ENCODE measurements around the gene EREG.
"Not testable (repeated sequence)": the region's sequence is repeated elsewhere in the genome, so short reads cannot be mapped to it uniquely, and the experiment has no call there.

EREG gene

DNA sequence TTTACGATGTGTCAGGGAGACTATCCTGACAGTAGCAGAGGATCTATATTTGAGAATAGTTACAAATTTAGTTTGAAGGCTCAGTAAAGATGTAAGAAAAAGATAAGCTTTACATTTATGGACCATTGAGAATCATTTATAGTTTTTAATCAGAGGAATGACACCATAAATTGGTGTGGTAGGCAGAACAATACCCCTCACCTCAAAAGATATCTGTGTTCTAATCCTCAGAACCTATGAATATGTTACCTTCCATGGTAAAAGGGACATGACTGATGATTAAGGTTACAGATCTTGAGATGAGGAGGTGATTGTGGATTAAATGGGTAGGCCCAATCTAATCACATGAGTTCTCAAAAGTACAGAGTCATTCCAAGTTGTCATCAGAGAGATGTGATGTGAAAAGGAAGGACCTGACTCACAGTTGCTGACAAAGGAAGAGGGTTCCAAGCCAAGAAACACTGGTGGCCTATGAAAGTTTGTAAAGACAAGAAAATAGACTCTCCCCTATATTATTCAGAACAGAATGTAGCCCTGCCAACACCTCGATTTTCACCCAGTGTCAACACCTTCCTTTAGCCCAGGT, 27.0 kb downstream of the EREG start:
- no peak for DNase-seq

- DNase-seq, result no peak
Observed at GRCh38 chr4:74394476-74395136, 29.7 kb downstream of the EREG start.

DNA sequence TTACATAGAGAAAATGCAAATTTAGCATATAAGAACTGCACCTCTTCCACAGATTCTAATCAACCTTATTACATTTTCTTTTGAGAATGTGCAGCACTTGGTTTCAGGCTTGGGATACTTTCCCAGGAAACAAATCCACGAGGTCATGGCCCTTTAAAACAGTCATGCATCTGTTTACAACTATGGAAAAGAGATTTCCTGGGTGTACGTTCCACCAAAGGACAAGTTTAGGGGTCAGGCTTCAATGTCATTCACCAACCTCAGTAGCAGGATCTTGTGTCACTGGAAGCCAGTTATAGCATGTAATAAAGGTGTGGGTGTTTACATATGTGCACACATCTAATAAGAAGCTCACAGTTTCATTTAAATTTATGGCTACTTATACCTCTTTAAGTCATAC, 30.7 kb downstream of the EREG start:
- no peak for DNase-seq

DNA sequence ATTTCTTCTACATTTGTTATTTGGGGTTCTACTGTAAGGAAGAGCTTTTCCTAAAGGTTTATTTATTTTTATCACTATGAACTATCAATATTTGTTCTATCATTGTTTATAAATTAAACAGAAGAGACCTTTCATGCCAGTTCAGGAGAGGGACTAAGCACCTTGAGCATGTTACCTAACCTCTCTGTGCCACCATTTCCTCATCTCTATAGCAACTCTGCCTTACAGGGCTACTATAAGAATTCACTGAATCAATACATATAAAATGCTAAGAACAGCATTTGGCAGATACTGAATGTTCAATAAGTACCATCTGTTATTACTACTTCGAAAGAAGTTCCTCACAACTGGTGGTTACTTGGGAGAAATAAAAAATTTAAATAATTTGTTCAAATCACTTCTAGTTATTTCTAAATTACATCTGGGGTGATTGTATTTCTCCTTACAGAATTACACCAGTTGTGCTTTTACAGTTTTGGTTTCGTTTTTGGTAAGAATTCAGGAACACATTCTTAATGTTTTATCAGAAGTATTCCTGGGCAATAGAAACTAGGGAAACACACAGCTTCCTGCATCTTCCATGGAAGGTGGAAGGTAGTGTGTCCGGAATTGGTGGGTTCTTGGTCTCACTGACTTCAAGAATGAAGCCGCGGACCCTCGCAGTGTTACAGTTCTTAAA, 32.9 kb downstream of the EREG start:
- peak in 1 of 2 donors; percentile 57 for DNase-seq

GRCh38 chr4:74398894-74399589, 34.1 kb downstream of the EREG start:
- DNase-seq, result not testable (repeated sequence)

DNA sequence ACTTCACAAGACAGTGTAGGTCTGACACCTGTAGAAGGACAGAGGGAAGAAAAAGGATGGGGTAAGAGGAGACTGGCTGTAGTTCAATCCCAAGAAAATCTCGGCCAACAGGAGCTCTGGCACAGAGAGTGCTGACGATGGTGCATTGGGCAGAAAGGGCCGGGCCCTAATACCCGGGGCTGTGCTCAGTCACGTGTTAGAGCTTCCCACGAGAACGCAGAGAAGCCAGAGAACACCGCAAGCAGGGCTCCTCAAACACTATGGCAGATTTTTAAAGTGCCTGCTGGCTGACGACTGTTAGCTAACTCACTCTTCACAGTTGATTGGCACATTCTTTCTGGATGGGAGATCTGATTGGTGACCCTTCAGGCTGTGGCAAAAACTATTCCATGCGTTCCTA, 35.5 kb downstream of the EREG start:
- no peak for DNase-seq

- DNase-seq, result no peak
Observed at GRCh38 chr4:74402692-74403456, 37.9 kb downstream of the EREG start.

DNA sequence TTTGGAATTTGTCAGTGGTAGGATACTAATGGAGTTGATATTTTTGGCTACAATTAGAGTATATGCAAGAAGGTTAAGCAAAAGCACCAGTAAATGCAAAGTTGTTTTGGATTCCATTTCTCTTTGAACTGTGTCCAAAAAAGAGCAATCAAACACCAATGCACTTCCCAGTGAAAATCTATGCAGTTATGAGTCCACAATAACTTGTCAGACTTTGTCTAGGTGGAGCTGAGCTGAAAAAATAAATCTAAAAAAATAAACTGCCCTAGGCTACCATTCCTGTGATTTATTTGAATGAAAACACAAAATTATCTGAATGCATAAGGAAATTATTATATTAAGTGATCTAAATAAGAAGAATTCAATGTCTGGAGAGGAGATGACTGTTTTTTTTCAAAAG, 42.9 kb downstream of the EREG start:
- no peak for DNase-seq

DNA sequence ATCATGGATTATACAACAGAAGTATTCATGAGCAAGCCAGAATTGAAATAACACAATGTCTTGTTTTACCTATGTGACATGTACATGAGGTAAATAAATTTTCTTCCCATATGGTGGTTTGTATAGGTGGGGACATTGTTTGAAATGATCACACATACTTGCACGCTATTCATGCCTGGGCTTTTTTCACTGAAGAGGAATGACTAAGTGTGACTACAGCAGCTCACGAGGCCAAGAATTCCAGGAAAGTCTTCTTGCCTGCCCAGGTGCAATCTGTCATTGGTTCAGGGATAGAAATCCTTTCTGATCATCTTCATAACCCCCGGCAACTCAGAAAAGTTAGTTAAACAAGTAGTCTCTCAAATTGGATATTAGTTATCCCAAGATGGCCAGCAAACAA, 43.7 kb downstream of the EREG start:
- no peak for DNase-seq

DNA sequence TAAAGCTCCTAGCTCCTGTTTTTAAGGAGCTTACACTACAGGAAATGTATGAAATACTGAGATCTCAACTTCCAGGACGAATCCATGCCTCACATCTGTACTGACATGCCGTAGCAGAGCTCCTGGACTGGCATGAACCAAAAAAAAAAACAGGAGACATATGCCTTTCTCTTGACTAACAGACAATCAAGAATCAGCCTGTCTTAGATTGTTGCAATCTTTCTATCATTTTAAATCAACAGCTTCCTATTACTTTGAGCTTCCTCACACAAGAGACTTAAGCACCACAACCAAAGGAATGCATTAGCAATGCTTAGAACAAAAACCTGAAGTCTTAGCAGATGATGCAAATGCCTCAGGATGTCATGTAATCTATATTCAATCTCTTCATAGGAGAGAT, 45.3 kb downstream of the EREG start:
- no peak for DNase-seq

DNA sequence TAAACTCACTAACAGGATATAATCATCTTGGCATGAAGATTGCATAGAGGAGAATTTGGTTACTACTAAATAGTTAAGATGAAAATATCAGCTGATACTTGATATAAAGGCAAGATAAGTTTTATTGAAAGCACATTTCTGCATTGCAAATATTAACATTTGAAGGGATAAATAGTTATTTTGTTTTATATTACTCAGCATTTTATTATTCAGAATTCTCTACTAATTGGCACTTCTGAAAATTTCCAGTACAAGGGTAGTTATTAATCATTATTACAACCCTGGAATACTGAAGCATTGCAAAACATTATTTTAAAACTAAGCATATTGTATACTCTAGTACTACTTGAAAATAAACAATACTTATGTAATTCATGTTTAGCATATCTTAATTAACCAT, 47.3 kb downstream of the EREG start:
- DNase-seq, result no peak

DNA sequence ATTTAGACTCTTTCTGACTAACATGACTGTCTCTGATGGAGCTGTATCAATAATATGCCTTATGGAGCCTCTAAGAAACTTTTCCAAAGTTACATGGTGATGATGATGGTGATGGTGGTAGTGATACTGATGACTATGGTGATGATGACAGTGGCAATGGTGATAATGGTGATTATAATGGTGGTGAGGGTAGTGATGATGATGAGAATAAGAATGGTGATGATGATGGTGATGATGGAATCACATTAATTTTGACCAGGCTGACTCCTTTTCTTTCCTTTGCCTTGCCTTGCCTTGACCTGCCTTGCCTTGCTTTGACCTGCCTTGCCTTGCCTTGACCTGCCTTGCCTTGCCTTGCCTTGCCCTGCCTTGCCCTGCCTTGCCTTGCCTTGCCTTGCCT, 48.3 kb downstream of the EREG start:
- no peak for DNase-seq

- no peak for DNase-seq
Observed at GRCh38 chr4:74414149-74414809, 49.3 kb downstream of the EREG start.

GRCh38 chr4:74415602-74416300, 50.8 kb downstream of the EREG start:
- no peak for DNase-seq

GRCh38 chr4:74418063-74418670, 53.2 kb downstream of the EREG start:
- DNase-seq, result no peak

DNA sequence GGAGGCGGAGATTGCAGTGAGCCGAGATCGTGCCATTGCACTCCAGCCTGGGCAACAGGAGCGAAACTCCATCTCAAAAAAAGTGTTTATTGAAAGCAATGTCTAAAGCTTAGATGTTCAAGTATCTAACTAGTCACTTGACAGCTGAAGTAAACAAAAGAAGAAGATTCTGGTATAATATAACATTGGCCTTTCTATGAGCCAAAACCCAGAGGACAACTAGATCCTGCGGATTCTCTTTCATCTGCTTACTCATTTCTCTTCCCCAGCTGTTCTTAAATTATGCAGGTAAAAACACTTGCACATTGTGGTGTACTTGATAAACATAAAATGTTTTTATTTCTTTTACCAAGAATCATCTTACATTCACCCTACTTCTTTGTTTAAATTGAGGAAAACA, 55.9 kb downstream of the EREG start:
- no peak for DNase-seq

GRCh38 chr4:74423104-74423503, 58.2 kb downstream of the EREG start:
- DNase-seq, result no peak

GRCh38 chr4:74424111-74424510, 59.2 kb downstream of the EREG start:
- DNase-seq, result no peak

DNA sequence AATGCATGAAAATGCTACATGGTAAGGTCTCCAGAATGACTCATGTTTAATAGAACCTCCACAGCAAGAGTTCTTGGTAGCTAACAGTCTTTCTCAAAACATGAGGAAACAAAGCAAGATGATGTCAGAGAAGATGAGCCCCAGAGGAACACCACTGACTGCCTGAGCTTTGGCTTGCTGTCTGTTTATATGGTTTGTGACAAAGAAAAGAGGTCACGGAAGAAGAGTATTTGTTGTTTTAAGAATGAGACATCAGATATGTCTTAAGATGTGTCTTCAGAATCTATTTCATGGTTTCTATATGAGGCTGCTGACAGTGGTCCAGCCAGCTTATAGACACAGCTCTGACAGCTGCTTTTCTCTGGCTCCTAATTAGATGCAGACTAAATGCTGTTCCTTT, 61.2 kb downstream of the EREG start:
- peak in 1 of 2 donors; percentile 42 for DNase-seq

- DNase-seq, result no peak
Observed at GRCh38 chr4:74428276-74428675, 63.3 kb downstream of the EREG start.

- DNase-seq, result peak in 1 of 2 donors; percentile 28
Observed at GRCh38 chr4:74431113-74431826, 66.3 kb downstream of the EREG start.

Measured in bone marrow (tissue), 2 donors.